M059J (cell line): ENCODE data around the gene CDK8. TPM values are rescaled to one million over a fixed set of nuclear protein-coding genes. Genes with fewer than 3 reads are reported as not detected.
"Not testable (repeated sequence)": the region's sequence is repeated elsewhere in the genome, so short reads cannot be mapped to it uniquely, and the experiment has no call there.

Experiments used
- DNase-seq: peaks from one replicate; pipeline ENCODE4 v3.0.0-alpha.2; 2012; ENCODE audit warnings: low read depth
- total RNA-seq: library from RNA; depleted of rRNA; stranded (reverse); fragments of >200 nt; shearing (Covaris generic); gene quantifications from 2 replicates; pipeline ENCODE4 v1.2.3, GENCODE V29; 2014

The CDK8 gene
- total RNA-seq, 1 experiment from 2014 or later: 18.4 TPM

GRCh38 chr13:26316095-26316494 is 62.2 kb downstream of the CDK8 start:
- DNase-seq: not testable (repeated sequence)

DNA sequence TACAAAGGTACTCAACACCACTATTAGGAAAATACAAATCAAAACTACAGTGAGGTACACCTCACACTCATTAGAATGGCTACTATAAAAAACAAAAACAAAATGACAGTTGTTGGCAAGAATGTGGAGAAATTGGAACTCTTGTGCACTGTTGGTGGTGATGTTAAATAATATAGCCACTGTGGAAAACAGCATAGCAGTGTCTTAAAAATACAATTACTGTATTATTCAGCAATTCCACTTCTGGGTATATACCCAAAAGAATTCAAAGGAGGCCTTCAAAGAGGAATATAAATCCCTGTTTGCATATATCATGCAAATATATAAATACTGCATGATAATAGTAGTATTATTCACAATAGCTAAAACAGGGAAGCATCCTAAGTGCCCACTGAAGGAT is 66.8 kb downstream of the CDK8 start:
- no peak for DNase-seq

GRCh38 chr13:26323127-26323526 is 69.2 kb downstream of the CDK8 start:
- DNase-seq: no peak

- no peak for DNase-seq
These were observed 69.8 kb downstream of the CDK8 start for GRCh38 chr13:26323764-26324163.

- DNase-seq: no peak
These were observed 70.4 kb downstream of the CDK8 start for GRCh38 chr13:26324294-26324693.

- no peak for DNase-seq
These were observed 70.9 kb downstream of the CDK8 start for GRCh38 chr13:26324867-26325266.

DNA sequence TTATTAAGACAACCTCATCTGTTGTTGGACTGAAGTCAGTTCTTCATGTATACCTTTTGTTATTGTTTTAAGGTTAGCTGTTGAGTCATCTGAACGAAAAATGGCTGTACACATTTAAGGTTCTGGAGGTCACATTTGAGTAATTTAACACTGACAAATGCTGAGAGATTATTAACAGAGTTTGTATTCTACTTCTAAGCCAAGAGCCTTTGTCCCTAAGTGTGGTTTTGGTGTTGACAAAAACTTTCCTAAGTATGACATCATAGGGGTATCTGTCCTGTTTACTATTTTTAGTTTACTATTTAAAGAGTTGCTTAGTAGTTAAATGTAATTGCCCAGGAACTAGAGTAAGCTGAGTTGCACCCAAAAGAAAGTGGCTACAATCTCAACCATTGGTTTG is 71.9 kb downstream of the CDK8 start:
- peak; percentile 54 for DNase-seq

DNA sequence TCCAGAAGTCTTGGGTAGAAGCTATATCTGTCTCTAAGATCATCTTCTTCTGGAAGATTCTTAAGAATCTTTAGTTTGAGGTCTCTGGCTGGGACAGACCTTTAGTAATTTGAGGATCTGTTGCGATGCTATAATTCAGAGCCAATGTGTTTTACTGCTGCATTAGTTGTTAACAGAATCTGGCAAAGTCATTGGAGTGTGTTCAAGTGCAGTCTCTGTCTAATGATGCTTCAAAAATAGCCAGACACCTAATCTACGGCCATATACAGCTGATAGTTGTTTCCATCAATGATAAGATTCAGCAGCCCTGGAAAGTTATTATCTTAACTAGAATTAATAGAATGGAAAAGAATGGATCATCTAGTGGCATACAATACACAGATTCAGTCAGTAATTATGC is 72.6 kb downstream of the CDK8 start:
- no peak for DNase-seq

- DNase-seq: peak; percentile 41
These were observed 74.2 kb downstream of the CDK8 start for GRCh38 chr13:26327940-26328725.

DNA sequence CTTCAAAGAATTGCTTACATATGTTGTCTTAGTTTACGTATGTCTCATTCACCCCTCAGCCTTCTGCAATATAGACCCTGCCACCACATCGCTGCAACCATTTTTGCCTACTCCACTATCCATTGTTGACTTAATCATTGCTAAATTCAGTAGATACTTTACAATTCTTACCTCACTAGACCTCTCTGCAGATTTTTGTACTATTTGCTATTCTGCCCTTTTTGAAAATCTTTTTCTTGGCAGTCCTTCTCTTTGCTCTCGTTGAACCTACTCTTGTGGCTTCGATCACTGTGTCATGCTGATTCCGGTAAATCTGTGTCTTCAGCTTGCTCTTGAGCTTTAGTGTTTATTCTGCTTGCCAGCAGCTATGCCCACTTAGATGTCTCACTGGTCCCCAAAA is 81.2 kb downstream of the CDK8 start:
- DNase-seq: no peak

GRCh38 chr13:26340807-26341206 is 86.9 kb downstream of the CDK8 start:
- no peak for DNase-seq

GRCh38 chr13:26342898-26343297 is 89.0 kb downstream of the CDK8 start:
- no peak for DNase-seq

GRCh38 chr13:26343816-26344215 is 89.9 kb downstream of the CDK8 start:
- no peak for DNase-seq

DNA sequence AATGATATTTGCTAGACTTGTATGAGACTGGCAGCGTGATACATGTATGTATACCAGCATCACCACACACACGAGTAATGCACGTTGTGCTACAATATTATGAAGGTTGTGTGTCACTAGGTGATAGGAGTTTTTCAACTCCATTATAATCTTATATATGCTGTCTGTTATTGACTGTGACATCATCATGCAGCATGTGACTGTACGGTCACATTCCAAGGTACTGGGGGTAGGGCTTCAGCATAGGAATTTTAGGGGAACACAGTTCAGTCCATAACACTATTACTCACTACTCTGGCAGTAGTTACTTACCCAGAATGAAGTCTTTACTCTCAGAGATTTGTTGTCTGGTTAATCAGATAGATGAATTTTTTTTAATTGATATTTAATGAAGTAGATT is 91.1 kb downstream of the CDK8 start:
- DNase-seq: no peak

DNA sequence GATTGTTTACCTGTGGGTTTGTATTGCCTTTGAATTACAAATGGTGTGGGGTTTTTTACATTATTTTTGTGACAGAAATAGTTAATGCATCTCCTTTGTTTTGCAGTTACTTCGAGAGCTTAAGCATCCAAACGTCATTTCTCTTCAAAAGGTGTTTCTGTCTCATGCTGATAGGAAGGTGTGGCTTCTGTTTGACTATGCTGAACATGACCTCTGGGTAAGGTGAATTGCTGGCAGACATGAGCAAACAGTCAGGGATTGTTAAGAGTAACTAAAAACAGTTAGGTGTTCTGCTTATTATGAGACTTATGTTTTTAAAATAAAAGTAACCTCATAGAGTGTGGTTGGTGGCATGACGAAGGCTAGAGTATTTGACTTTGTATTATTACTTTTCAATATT is 95.0 kb downstream of the CDK8 start:
- no peak for DNase-seq

DNA sequence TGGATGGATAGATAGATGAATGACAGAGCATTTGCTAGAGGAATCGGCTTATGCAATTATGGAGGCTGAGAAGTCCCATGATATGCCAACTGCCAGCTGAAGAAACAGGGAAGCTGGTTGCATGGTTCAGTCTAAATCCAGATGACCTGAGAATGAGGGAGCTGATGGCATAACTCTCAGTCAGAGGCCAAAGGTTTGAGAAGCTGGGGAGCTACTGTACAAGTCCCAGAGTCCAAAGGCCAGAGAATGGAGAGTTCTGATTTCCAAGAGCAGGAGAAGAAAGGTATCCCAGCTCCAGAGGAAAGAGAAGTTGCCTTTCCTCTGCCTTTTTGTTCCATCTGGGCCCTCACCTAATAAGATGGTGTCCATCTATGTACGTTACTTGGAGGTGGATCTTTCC is 108.3 kb downstream of the CDK8 start:
- no peak for DNase-seq

DNA sequence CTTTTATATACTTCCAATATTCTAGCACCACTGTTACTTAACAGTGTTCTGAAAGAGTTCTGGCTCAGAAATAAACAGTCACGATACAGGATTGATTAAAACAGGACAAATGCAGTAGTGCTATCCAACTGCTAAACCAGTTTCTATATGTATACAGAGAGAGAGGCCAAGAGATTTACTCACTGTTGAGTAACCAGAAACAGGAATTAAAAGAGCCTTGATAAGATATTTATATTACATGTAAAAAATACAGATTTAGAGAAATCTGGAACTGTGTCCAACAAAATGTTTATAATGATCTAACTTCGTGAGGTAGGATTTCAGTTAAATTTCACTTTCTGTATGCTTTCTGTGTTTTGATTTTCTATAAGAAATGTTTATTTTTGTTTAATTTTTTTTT is 116.6 kb downstream of the CDK8 start:
- DNase-seq: no peak

- DNase-seq: no peak
These were observed 118.8 kb downstream of the CDK8 start for GRCh38 chr13:26372747-26373146.

DNA sequence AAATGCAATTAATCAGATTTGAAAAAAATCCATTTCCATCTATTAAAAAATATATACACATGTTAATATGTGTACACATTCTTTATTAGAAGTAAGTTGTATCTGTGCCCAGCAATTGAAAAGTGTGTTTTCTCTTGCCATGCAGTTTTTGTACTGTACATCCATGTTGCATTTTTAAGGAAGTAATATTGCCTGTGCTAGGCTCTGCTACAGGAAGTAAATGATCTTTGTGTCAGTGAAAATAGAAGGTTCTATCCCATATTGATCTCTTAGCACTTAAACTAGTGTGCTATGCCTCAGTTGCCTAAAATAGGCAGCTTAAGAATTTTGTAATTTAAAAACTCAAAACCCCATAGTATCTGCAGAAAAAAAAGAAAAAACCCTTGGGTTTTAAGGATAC is 122.5 kb downstream of the CDK8 start:
- no peak for DNase-seq

DNA sequence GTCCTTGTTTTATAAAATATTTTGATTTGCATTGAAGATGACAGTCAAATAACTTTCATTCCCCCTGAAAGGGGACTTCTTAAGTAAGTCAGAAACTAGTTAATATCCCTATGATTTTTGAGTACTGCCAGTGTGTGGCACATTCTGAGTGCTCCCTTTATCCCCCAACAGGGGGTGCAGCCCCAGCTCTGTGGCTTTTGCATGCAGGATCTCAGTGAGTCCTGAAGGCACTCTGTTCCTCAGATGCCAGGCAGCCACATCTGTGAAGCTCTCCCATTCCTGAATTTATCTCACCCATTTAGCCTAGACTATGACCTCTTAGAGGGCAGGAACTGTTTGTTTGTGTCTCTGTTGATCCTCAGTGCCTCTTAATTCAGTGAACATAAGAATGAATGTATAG is 123.1 kb downstream of the CDK8 start:
- peak; percentile 13 for DNase-seq

GRCh38 chr13:26378116-26378515 is 124.2 kb downstream of the CDK8 start:
- DNase-seq: no peak

- DNase-seq: no peak
These were observed 125.9 kb downstream of the CDK8 start for GRCh38 chr13:26379831-26380230.

- DNase-seq: no peak
These were observed 127.0 kb downstream of the CDK8 start for GRCh38 chr13:26380930-26381329.

GRCh38 chr13:26382366-26382765 is 128.4 kb downstream of the CDK8 start:
- DNase-seq: no peak
